Activated CD4-positive, alpha-beta T cell treated with anti-CD3 and anti-CD28 coated beads, Interleukin-2, amount 50 U/mL, for 48 hours (primary cell): Measurements from ENCODE around the gene CDC20B.

Experiments used
- DNase-seq, 2 experiments: peaks; one replicate each; pipeline ENCODE4 v3.0.0-alpha.2; 2020

CDC20B gene

GRCh38 chr5:55172937-55173686 is at the start of gene CDC20B:
CDC20B (minus strand) TSS chr5:55173177; CDS start chr5:55173000, 177 bp downstream.
- peak; percentile 74 to 80 for DNase-seq

- no peak for DNase-seq
Observed at GRCh38 chr5:55222092-55222984, 49.4 kb upstream of the CDC20B start.

- no peak for DNase-seq
Observed at GRCh38 chr5:55220433-55221185, 47.6 kb upstream of the CDC20B start.

- no peak for DNase-seq
Observed at GRCh38 chr5:55219770-55220169, 46.8 kb upstream of the CDC20B start.

GRCh38 chr5:55218967-55219366 is 46.0 kb upstream of the CDC20B start:
- no peak for DNase-seq

GRCh38 chr5:55211184-55211874 is 38.4 kb upstream of the CDC20B start:
- no peak for DNase-seq

- no peak for DNase-seq
Observed at GRCh38 chr5:55205001-55205400, 32.0 kb upstream of the CDC20B start.

GRCh38 chr5:55191165-55191564 is 18.2 kb upstream of the CDC20B start:
- no peak for DNase-seq

- DNase-seq = no peak
Observed at GRCh38 chr5:55188656-55189540, 15.9 kb upstream of the CDC20B start.

GRCh38 chr5:55187370-55187769 is 14.4 kb upstream of the CDC20B start:
- no peak for DNase-seq

GRCh38 chr5:55180016-55180415 is 7.0 kb upstream of the CDC20B start:
- no peak for DNase-seq

- no peak for DNase-seq
Observed at GRCh38 chr5:55177078-55177477, 4.1 kb upstream of the CDC20B start.

- peak; percentile 21 to 31 for DNase-seq
Observed at GRCh38 chr5:55176176-55176818, 3.3 kb upstream of the CDC20B start.

- DNase-seq = no peak
Observed at GRCh38 chr5:55175781-55176175, 2.8 kb upstream of the CDC20B start.

- no peak for DNase-seq
Observed at GRCh38 chr5:55173687-55174230, 782 bp upstream of the CDC20B start.

- DNase-seq = peak; percentile 42 to 57
Observed at GRCh38 chr5:55172051-55172899, 702 bp downstream of the CDC20B start.

- no peak for DNase-seq
Observed at GRCh38 chr5:55171471-55171870, 1.5 kb downstream of the CDC20B start.

- no peak for DNase-seq
Observed at GRCh38 chr5:55162666-55163065, 10.3 kb downstream of the CDC20B start.

- no peak for DNase-seq
Observed at GRCh38 chr5:55160493-55161209, 12.3 kb downstream of the CDC20B start.
